DOHH2 (cell line): ENCODE data around the gene ADRA1B.

Experiments
- CTCF ChIP-seq: fragments of 200-600 bp; sonication (generic); IDR thresholded peaks from one replicate; pipeline ENCODE4 v1.5.1; 2014; ENCODE audit warnings: antibody characterized with exemption, mild to moderate bottlenecking, low read depth, low read length; ENCODE audit not compliant: poor library complexity, severe bottlenecking
- EZH2phosphoT487 ChIP-seq: fragments of 200-600 bp; sonication (generic); IDR thresholded peaks from 2 replicates; pipeline ENCODE4 v1.6.1; 2017; ENCODE audit warnings: borderline replicate concordance, mild to moderate bottlenecking, antibody characterized with exemption, low read length, moderate library complexity, mixed read lengths

GRCh38 chr5:159921721-159922120, 5.4 kb downstream of the ADRA1B start:
- TF ChIP-seq CTCF (no peak), EZH2phosphoT487 (no peak)
